ENCODE measurements around the gene MRPL42.

MRPL42 gene

GRCh38 chr12:93442411-93443340, 24.6 kb upstream of the MRPL42 start:
- Histone ChIP-seq H3K4me2 (ENCODE audit: low read length) (peak overlapping the region; percentile 29), H3K79me2 (ENCODE audit: control insufficient read depth, insufficient read depth, low read length) (peaks cover 38% of the 10 kb centered on the region), H3K79me1 (ENCODE audit: low read length) (peaks cover 2% of the 10 kb centered on the region), H3K18ac (ENCODE audit: low read length) (peak overlapping the region; percentile 20), H3K9ac (ENCODE audit: low read length) (peak overlapping the region; percentile 80), H2BK120ac (ENCODE audit: low read depth, low read length) (no peak overlapping the region), H3K36me3 (ENCODE audit: control insufficient read depth, insufficient read depth, low read length) (no peaks in the 10 kb centered on the region), H2AK5ac (ENCODE audit: low read length) (no peak overlapping the region), H3K27ac (ENCODE audit: low read depth, low read length) (peak overlapping the region; percentile 14), H2BK15ac (replicated peaks; ENCODE audit: low read depth) (no peak overlapping the region), H2BK5ac (ENCODE audit: low read length) (no peak overlapping the region), H4K8ac (ENCODE audit: low read depth, low read length) (no peak overlapping the region), H3K4me3 (ENCODE audit: low read length) (peak overlapping the region; percentile 50), H3K4me1 (ENCODE audit: control insufficient read depth, low read depth, low read length) (peaks cover 8% of the 10 kb centered on the region), H4K5ac (ENCODE audit: low read length) (no peak overlapping the region), H3K4ac (ENCODE audit: low read depth, low read length) (no peak overlapping the region), H3K27me3 (ENCODE audit: insufficient read depth, low read length, poor library complexity) (no peaks in the 10 kb centered on the region), H3K23ac (ENCODE audit: low read length) (no peak overlapping the region), H3K56ac (ENCODE audit: low read length) (peak overlapping the region; percentile 93)
- no CpG with 5 or more reads among the region's 19 CpGs for WGBS (ENCODE audit: extremely low coverage, insufficient coverage, low lambda C conversion rate)
- peak; percentile 65 for DNase-seq

- Histone ChIP-seq H3K27me3 (ENCODE audit: insufficient read depth, low read length, poor library complexity) (no peaks in the 10 kb centered on the region), H3K79me1 (ENCODE audit: low read length) (peaks cover 2% of the 10 kb centered on the region), H3K36me3 (ENCODE audit: control insufficient read depth, insufficient read depth, low read length) (no peaks in the 10 kb centered on the region), H3K4me1 (ENCODE audit: control insufficient read depth, low read depth, low read length) (peaks cover 8% of the 10 kb centered on the region), H3K4me3 (ENCODE audit: low read length) (no peak overlapping the region), H2BK120ac (ENCODE audit: low read depth, low read length) (no peak overlapping the region), H2AK5ac (ENCODE audit: low read length) (no peak overlapping the region), H2BK15ac (replicated peaks; ENCODE audit: low read depth) (no peak overlapping the region), H2BK5ac (ENCODE audit: low read length) (no peak overlapping the region), H3K27ac (ENCODE audit: low read depth, low read length) (no peak overlapping the region), H3K79me2 (ENCODE audit: control insufficient read depth, insufficient read depth, low read length) (peaks cover 29% of the 10 kb centered on the region), H3K9ac (ENCODE audit: low read length) (no peak overlapping the region), H3K23ac (ENCODE audit: low read length) (no peak overlapping the region), H3K56ac (ENCODE audit: low read length) (no peak overlapping the region), H3K4me2 (ENCODE audit: low read length) (no peak overlapping the region), H4K8ac (ENCODE audit: low read depth, low read length) (no peak overlapping the region), H4K5ac (ENCODE audit: low read length) (no peak overlapping the region), H3K4ac (ENCODE audit: low read depth, low read length) (no peak overlapping the region), H3K18ac (ENCODE audit: low read length) (no peak overlapping the region)
- no CpG with 5 or more reads among the region's 4 CpGs for WGBS (ENCODE audit: extremely low coverage, insufficient coverage, low lambda C conversion rate)
- no peak for DNase-seq
Measured at GRCh38 chr12:93443576-93443975, 23.7 kb upstream of the MRPL42 start.

GRCh38 chr12:93447555-93448290, 19.6 kb upstream of the MRPL42 start:
- H2BK5ac ChIP-seq (ENCODE audit: low read length) = no peak overlapping the region
- H3K79me2 ChIP-seq (ENCODE audit: control insufficient read depth, insufficient read depth, low read length) = no peaks in the 10 kb centered on the region
- H3K27ac ChIP-seq (ENCODE audit: low read depth, low read length) = no peak overlapping the region

GRCh38 chr12:93448796-93449195, 18.5 kb upstream of the MRPL42 start:
- Histone ChIP-seq H3K23ac (ENCODE audit: low read length) (no peak overlapping the region), H3K4me1 (ENCODE audit: control insufficient read depth, low read depth, low read length) (no peaks in the 10 kb centered on the region), H3K18ac (ENCODE audit: low read length) (no peak overlapping the region), H3K79me1 (ENCODE audit: low read length) (no peaks in the 10 kb centered on the region), H3K9ac (ENCODE audit: low read length) (no peak overlapping the region), H2BK120ac (ENCODE audit: low read depth, low read length) (no peak overlapping the region), H2AK5ac (ENCODE audit: low read length) (no peak overlapping the region), H4K8ac (ENCODE audit: low read depth, low read length) (no peak overlapping the region), H2BK15ac (replicated peaks; ENCODE audit: low read depth) (no peak overlapping the region), H3K56ac (ENCODE audit: low read length) (no peak overlapping the region), H2BK5ac (ENCODE audit: low read length) (no peak overlapping the region), H4K5ac (ENCODE audit: low read length) (no peak overlapping the region), H3K4me3 (ENCODE audit: low read length) (no peak overlapping the region), H3K4me2 (ENCODE audit: low read length) (no peak overlapping the region), H3K27me3 (ENCODE audit: insufficient read depth, low read length, poor library complexity) (no peaks in the 10 kb centered on the region), H3K36me3 (ENCODE audit: control insufficient read depth, insufficient read depth, low read length) (no peaks in the 10 kb centered on the region), H3K79me2 (ENCODE audit: control insufficient read depth, insufficient read depth, low read length) (no peaks in the 10 kb centered on the region), H3K27ac (ENCODE audit: low read depth, low read length) (no peak overlapping the region), H3K4ac (ENCODE audit: low read depth, low read length) (no peak overlapping the region)
- DNase-seq = no peak
- WGBS (ENCODE audit: extremely low coverage, insufficient coverage, low lambda C conversion rate) = no CpG with 5 or more reads among the region's 5 CpGs

More at GRCh38 chr12:93447555-93448290, 19.6 kb upstream of the MRPL42 start:
- no CpG with 5 or more reads among the region's 4 CpGs for WGBS (ENCODE audit: extremely low coverage, insufficient coverage, low lambda C conversion rate)
- Histone ChIP-seq H3K79me1 (ENCODE audit: low read length) (no peaks in the 10 kb centered on the region), H3K27me3 (ENCODE audit: insufficient read depth, low read length, poor library complexity) (no peaks in the 10 kb centered on the region), H2AK5ac (ENCODE audit: low read length) (no peak overlapping the region), H3K4me1 (ENCODE audit: control insufficient read depth, low read depth, low read length) (peaks cover 4% of the 10 kb centered on the region), H3K4me3 (ENCODE audit: low read length) (no peak overlapping the region), H3K36me3 (ENCODE audit: control insufficient read depth, insufficient read depth, low read length) (no peaks in the 10 kb centered on the region), H4K5ac (ENCODE audit: low read length) (no peak overlapping the region), H3K18ac (ENCODE audit: low read length) (no peak overlapping the region), H4K8ac (ENCODE audit: low read depth, low read length) (no peak overlapping the region), H3K4me2 (ENCODE audit: low read length) (no peak overlapping the region), H3K23ac (ENCODE audit: low read length) (no peak overlapping the region), H3K4ac (ENCODE audit: low read depth, low read length) (no peak overlapping the region), H3K9ac (ENCODE audit: low read length) (no peak overlapping the region), H3K56ac (ENCODE audit: low read length) (no peak overlapping the region), H2BK120ac (ENCODE audit: low read depth, low read length) (no peak overlapping the region), H2BK15ac (replicated peaks; ENCODE audit: low read depth) (no peak overlapping the region)
- no peak for DNase-seq

- no peaks in the 10 kb centered on the region for H3K4me1 ChIP-seq (ENCODE audit: control insufficient read depth, low read depth, low read length)
- H3K27ac ChIP-seq (ENCODE audit: low read depth, low read length) = no peak overlapping the region
- H4K8ac ChIP-seq (ENCODE audit: low read depth, low read length) = no peak overlapping the region
- no peak for DNase-seq
- no peaks in the 10 kb centered on the region for H3K79me1 ChIP-seq (ENCODE audit: low read length)
- no peaks in the 10 kb centered on the region for H3K79me2 ChIP-seq (ENCODE audit: control insufficient read depth, insufficient read depth, low read length)
- no peak overlapping the region for H4K5ac ChIP-seq (ENCODE audit: low read length)
- H3K36me3 ChIP-seq (ENCODE audit: control insufficient read depth, insufficient read depth, low read length) = no peaks in the 10 kb centered on the region
- H3K56ac ChIP-seq (ENCODE audit: low read length) = no peak overlapping the region
- H3K23ac ChIP-seq (ENCODE audit: low read length) = no peak overlapping the region
- no CpG with 5 or more reads among the region's 1 CpG for WGBS (ENCODE audit: extremely low coverage, insufficient coverage, low lambda C conversion rate)
- H3K4me2 ChIP-seq (ENCODE audit: low read length) = no peak overlapping the region
- H3K18ac ChIP-seq (ENCODE audit: low read length) = no peak overlapping the region
- no peak overlapping the region for H3K4ac ChIP-seq (ENCODE audit: low read depth, low read length)
- no peak overlapping the region for H3K9ac ChIP-seq (ENCODE audit: low read length)
- no peak overlapping the region for H2BK15ac ChIP-seq (replicated peaks; ENCODE audit: low read depth)
- no peaks in the 10 kb centered on the region for H3K27me3 ChIP-seq (ENCODE audit: insufficient read depth, low read length, poor library complexity)
- no peak overlapping the region for H3K4me3 ChIP-seq (ENCODE audit: low read length)
- no peak overlapping the region for H2BK5ac ChIP-seq (ENCODE audit: low read length)
- no peak overlapping the region for H2AK5ac ChIP-seq (ENCODE audit: low read length)
- no peak overlapping the region for H2BK120ac ChIP-seq (ENCODE audit: low read depth, low read length)
Measured at GRCh38 chr12:93449277-93449676, 18.0 kb upstream of the MRPL42 start.

Data from mesendoderm (in vitro differentiated cells).